RKO (cell line): Measurements from ENCODE around the gene VARS1.

Experiments
- DNase-seq: peaks from one replicate; pipeline ENCODE4 v3.0.0-alpha.2; 2016; ENCODE audit warnings: low spot score

VARS1 gene

GRCh38 chr6:31771992-31772358 is 23.6 kb downstream of the VARS1 start:
- peak; percentile 46 for DNase-seq

GRCh38 chr6:31770860-31771259 is 24.7 kb downstream of the VARS1 start:
- no peak for DNase-seq

- DNase-seq = peak; percentile 66
Measured at GRCh38 chr6:31769684-31770371, 25.7 kb downstream of the VARS1 start.

GRCh38 chr6:31768363-31769257 is 26.9 kb downstream of the VARS1 start:
- no peak for DNase-seq

GRCh38 chr6:31767096-31767645 is 28.4 kb downstream of the VARS1 start:
- DNase-seq = no peak

- no peak for DNase-seq
Measured at GRCh38 chr6:31765910-31766794, 29.4 kb downstream of the VARS1 start.

GRCh38 chr6:31765559-31765909 is 30.0 kb downstream of the VARS1 start:
- DNase-seq = no peak

- DNase-seq = no peak
Measured at GRCh38 chr6:31764198-31764597, 31.4 kb downstream of the VARS1 start.

- DNase-seq = peak; percentile 35
Measured at GRCh38 chr6:31763619-31763940, 32.0 kb downstream of the VARS1 start.

GRCh38 chr6:31762878-31763618 is 32.5 kb downstream of the VARS1 start:
- DNase-seq = no peak

GRCh38 chr6:31762356-31762755 is 33.2 kb downstream of the VARS1 start, which contains the start of gene SAPCD1:
Gene SAPCD1 (plus strand): TSS chr6:31762656. CDS start chr6:31763055, 399 bp downstream.
- no peak for DNase-seq

GRCh38 chr6:31761343-31761742 is 34.2 kb downstream of the VARS1 start:
- no peak for DNase-seq

- no peak for DNase-seq
Measured at GRCh38 chr6:31760790-31761189, 34.8 kb downstream of the VARS1 start.

GRCh38 chr6:31758281-31758680 is 37.3 kb downstream of the VARS1 start:
- no peak for DNase-seq

- peak; percentile 96 for DNase-seq
Measured at GRCh38 chr6:31752739-31753319, 42.7 kb downstream of the VARS1 start.

GRCh38 chr6:31750411-31751022 is 45.0 kb downstream of the VARS1 start:
- peak; percentile 63 for DNase-seq

GRCh38 chr6:31749301-31750036 is 46.1 kb downstream of the VARS1 start:
- no peak for DNase-seq
